CD4-positive, alpha-beta T cell treated with Interleukin-21 for 1 hour (primary cell): ENCODE results near the gene DGKD.
"Not testable (repeated sequence)": the region's sequence is repeated elsewhere in the genome, so short reads cannot be mapped to it uniquely, and the experiment has no call there.

Experiments
- DNase-seq: peaks from one replicate; pipeline ENCODE4 v3.0.0-alpha.2; 2020

The DGKD gene

DNA sequence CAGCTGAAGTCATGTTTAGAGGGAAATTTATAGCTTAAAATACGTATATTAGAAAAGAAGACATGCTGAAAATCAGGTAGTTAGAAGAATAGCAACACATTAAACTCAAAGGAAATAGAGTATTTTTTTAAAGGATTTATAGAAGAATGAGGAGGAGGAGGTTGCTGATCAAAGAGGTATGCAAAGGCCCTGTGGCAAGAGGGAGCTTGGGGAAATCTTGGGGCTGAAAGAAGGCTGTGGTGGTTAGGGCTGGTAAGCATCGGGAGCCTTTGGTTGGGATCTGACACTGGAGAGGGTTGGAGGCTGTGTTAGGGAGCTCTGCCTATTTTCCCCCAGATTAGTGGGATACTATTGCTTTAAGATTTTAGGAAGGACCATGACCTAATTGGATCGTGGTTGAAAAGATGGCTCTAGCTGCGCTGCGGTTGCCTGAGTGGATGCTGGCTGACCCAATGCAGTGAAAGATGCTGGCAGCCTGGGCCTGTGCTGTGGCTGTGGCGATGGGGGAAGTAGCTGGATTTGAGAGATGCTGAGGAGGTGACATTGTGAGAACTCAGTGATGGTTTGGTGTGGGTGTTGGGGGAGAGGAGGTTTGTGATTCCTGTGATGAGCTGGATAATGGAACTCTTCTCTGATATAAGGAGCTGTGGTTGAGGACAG is 11.7 kb downstream of the DGKD start:
- DNase-seq: no peak

DNA sequence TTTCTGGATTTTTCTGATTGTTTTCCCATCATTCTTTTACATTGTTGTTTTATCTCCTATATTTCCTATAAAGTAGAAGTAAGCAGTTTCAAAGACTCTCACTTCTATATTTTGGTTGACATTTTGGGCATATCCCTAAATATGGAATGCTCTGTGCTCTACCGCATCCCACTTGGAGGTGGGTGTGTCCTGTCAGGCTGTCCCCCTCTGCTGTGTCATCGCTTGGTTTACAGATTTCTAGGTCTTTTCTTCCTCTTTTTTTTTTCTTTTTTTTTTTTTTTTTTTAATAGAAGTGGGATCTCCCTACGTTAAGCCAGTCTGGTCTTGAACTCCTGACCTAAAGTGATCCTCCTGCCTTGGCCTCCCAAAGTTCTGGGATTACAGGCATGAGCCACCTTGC is 13.3 kb downstream of the DGKD start:
- DNase-seq: no peak

DNA sequence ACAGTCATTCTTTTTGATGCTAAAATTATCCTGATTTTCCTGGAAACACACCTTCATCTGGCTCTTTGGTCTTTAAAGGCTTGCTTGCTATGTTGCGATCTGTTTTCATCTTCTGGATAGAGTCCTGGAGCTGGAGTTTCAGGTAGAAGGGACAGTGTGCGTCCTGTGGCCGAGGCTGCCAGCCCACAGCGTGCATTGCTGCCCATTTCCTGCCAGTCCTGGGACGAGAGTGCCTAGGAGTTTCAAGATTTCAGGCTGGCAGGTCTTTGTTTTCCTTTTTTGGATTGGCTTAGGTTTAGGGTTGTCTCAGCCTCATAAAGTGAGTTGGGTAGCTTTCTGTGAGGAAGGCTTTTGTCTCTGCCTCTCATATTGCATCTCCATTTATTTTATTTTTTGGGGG is 14.5 kb downstream of the DGKD start:
- DNase-seq: no peak

- DNase-seq: no peak
These were observed 15.2 kb downstream of the DGKD start for GRCh38 chr2:233369462-233369861.

DNA sequence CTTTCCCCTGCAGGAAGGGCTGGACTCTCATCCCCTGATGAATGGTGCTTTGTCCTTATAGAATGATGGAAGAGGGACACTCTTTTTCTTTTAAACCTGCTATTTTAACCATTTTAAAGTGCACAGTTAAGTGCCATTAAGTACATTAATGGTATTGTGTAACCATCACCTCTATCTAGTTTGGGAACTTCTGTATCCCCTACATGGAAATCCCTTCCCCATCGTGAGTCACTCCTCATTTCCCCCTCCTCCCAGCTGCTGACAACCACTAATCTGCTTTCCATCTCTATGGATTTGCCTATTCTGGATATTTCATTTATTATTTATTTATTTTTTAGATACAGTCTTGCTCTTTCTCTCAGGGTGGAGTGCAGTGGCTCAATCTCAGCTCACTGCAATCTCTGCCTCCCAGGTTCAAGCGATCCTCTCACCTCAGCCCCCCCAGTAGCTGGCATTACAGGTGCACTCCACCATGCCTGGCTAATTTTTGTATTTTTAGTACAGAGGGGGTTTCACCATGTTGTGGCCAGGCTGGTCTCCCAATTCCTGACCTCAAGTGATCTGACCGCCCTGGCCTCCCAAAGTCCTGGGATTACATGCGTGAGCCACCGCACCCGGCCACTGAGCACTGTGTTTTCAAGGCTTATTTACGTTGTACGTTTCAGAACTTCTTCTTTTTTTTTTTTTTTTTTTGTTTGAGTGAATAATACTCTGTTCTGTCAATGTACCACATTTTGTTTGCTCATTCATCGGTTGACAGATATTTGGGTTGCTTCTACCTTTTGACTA is 15.8 kb downstream of the DGKD start:
- DNase-seq: no peak

DNA sequence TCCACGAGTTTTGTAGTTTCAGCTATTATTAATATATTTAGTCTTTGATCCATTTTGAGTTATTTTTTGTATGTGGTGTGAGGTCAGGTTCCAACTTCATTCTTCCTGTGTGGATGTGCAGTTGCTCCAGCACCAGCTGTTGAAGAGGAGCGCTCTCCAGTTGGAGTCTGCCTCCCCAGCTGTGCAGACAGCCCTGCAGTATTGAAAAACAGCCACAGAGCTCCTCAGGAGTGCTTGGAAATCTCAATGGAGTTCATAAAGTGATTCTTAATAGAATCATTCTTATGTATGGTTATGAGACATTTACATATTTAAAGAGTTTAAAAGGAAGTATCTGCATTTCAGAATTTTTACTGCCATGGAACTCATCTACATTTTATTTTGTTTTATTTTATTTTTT is 17.3 kb downstream of the DGKD start:
- no peak for DNase-seq

GRCh38 chr2:233372855-233373254 is 18.6 kb downstream of the DGKD start:
- DNase-seq: no peak

DNA sequence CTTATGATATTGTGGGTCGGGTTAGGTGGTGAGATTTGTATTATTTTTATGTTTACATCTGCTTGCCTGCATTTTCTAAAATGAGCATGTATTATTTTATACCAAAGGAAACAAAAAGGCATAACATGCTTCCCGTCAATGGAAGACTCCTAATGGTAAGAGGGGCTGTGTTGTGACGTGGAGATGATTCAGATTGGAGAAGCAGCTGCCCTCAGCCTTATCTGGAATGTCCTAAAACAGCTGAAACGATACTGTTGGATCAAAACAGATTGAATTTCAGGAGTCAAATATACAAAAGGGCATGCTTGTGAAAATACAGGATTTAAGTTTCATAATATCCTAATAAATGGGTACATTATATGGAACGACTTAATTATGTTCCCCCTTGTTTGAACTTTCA is 19.0 kb downstream of the DGKD start:
- DNase-seq: no peak

DNA sequence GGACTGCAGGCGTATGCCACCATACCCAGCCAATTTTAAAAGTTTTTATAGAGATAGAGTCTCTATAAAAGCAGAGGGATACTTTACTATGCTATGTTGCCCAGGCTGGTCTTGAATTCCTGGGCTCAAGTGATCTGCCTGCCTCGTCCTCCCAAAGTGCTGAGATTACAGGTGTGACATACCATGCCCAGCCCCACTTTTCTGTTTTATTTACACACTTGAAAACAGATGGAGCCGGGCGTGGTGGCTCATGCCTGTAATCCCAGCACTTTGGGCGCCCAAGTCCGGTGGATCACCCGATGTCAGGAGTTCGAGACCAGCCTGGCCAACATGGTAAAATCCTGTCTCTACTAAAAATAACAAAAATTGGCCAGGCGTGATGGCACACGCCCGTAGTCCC is 20.5 kb downstream of the DGKD start:
- DNase-seq: not testable (repeated sequence)

GRCh38 chr2:233375490-233376314 is 21.4 kb downstream of the DGKD start:
- DNase-seq: no peak

GRCh38 chr2:233379034-233379433 is 24.7 kb downstream of the DGKD start:
- no peak for DNase-seq

GRCh38 chr2:233379441-233379840 is 25.1 kb downstream of the DGKD start:
- DNase-seq: no peak

GRCh38 chr2:233380132-233380895 is 26.0 kb downstream of the DGKD start:
- no peak for DNase-seq

DNA sequence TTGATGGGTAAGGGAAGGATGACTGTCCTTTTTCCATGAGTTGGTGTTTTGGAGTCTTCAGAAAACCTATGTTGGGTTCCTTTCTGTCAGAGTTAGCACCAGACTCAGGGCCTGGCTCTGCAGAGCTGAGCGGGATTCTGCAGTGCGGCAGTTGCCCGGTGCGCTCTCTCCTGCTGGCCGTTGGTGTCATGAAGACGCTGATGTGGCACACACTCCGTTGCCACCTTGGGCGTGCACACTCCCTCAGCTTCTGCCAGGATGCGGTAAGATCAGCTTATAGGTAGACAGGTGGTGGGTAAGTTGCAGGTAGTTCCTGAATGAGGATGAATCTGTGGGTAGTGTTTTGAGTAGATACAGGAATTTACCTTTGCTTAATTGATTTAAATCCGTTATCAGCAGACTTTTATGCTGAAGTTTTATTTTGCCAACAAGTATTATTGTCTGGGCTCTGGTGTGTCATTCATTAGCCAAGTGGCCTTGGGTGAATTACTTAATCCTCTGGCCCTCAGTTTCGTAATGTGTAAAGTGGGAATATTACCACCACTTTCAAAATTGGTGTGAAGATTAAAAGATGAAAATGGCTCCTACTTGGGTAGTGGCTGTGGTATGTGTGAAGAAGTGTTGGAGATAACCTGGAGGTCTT is 26.8 kb downstream of the DGKD start:
- DNase-seq: no peak

DNA sequence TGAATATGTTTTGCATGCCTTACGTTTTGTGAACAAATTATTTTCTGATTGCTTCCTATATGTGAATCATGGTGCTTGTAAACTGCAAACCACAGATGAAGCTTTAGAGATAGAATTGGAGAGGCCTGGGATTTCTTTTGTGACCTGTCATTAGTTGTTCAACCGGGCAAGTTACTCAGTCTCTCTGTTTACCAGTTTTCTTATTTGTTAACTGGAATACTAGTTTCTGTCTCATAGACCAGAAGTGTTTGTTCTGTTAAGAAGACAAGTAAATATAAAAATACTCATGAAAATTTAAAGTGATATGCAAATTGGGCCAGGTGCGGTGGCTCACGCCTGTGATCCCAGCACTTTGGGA is 27.3 kb downstream of the DGKD start:
- no peak for DNase-seq

DNA sequence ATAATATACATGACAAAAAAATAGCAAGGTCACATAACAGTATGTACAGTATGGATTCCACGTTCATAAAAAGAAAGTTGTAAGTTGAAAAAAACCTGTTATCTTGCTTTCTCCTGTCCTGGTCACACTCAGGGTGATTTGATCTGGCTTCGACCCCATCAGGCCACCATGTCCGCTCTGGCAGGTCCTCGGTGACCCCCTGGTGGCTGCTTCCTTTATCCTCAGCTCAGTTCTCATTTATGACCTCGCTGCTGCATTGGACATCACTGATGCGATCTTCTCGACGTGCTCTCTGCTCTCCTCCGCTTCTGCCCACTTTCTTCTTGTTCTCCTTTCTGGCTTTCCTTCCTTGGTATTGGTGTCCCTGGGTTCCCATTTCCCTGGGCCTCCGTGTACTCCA is 29.7 kb downstream of the DGKD start:
- no peak for DNase-seq

- DNase-seq: no peak
These were observed 30.7 kb downstream of the DGKD start for GRCh38 chr2:233384811-233385488.

- DNase-seq: peak; percentile 45
These were observed 31.3 kb downstream of the DGKD start for GRCh38 chr2:233385489-233386044.

DNA sequence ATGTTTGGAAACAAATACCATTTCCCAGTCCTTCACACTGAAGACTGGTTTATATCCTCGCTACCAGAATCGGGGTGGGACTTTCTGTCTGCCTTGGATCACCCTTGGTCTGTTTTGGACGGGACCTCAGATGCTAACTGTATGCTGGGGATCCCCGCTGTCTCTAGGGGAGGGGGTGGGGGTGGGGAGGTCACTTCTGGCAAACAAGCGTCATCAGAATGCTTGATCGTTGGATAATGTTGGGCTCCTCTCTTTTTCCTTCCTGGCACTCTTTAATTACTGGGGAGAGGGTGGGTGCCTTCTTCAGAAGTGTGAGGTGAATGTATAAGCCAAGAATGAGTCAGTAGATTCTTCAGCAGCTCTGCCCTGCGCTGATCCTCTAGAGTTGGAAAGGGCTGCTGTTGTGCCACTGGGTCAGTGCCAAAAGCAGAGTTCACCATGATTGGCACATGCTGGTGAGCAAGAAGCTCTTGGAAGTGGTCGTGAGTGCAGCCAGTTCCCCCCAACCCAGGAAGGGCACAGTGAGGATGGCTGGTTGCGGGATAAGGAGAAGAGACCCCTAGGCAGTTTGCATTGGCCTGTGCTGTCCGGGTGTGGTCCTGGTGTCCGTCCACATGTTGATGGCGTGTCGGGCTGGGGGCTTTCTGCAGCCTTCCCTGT is 32.2 kb downstream of the DGKD start:
- DNase-seq: no peak

DNA sequence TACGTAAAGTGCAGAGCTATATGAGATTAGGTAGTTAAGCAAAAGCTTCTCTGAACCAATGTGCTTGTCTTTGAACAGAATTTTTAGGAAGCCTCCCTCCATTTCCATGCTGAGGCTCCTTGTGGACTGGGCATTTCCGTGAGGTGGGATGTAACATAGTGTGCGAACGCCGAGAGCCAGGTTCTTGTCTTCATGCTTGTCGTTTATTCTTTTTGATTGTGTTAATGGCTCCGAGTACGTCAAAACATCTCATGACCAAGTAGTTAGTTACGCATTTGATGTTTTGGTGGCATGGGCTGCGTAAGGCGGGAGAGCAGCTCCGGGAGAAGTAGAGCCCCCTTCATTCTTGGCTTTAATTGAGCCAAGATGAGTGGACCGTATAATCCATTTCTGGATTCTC is 32.9 kb downstream of the DGKD start:
- DNase-seq: no peak
